ENCODE measurements around the gene USP7. TPM values are rescaled to one million over a fixed set of nuclear protein-coding genes. Genes with fewer than 3 reads are reported as not detected.

Gene USP7
- polyA plus RNA-seq, 1 experiment = 17.2 TPM

GRCh38 chr16:8950580-8951077, 13.1 kb downstream of the USP7 start:
- POLR2A ChIA-PET = no interaction called here
- DNase-seq (ENCODE audit: low read depth) = no peak

GRCh38 chr16:8949536-8950418, 13.9 kb downstream of the USP7 start:
- ChIA-PET CTCF (interaction anchor here (1.2 to 1.5 kb wide), 2 partner anchors 59 to 185 kb away, joined by 3 to 5 read pairs; no protein-coding TSS in a partner anchor), POLR2A (no interaction called here)
- no peaks in the 10 kb centered on the region for H3K36me3 ChIP-seq (ENCODE audit: control insufficient read depth, insufficient read depth, low read length)
- DNase-seq (ENCODE audit: low read depth) = no peak
- TF ChIP-seq CTCF (IDR thresholded peaks at IDR 0.05; ENCODE audit: insufficient read depth, low read depth, low read length) = no peak
- H3K27me3 ChIP-seq (ENCODE audit: control insufficient read depth, insufficient read depth, low read length) = no peaks in the 10 kb centered on the region
- no peak overlapping the region for H3K4me3 ChIP-seq (ENCODE audit: low read depth, low read length)

More at GRCh38 chr16:8950580-8951077, 13.1 kb downstream of the USP7 start:
- no peak for TF ChIP-seq CTCF (IDR thresholded peaks at IDR 0.05; ENCODE audit: insufficient read depth, low read depth, low read length)
- H3K4me3 ChIP-seq (ENCODE audit: low read depth, low read length) = no peak overlapping the region
- H3K27me3 ChIP-seq (ENCODE audit: control insufficient read depth, insufficient read depth, low read length) = no peaks in the 10 kb centered on the region
- CTCF ChIA-PET = interaction anchor here (1.2 to 1.5 kb wide), 2 partner anchors 58 to 184 kb away, joined by 3 to 5 read pairs; no protein-coding TSS in a partner anchor
- H3K36me3 ChIP-seq (ENCODE audit: control insufficient read depth, insufficient read depth, low read length) = no peaks in the 10 kb centered on the region

- DNase-seq (ENCODE audit: low read depth) = no peak
- CTCF ChIA-PET = interaction anchor here (1.5 to 2.8 kb wide), 3 partner anchors 13 to 60 kb away, joined by 3 to 11 read pairs (median 3); partner anchors contain the start of gene USP7
- POLR2A ChIA-PET = no interaction called here
- TF ChIP-seq CTCF (IDR thresholded peaks at IDR 0.05; ENCODE audit: insufficient read depth, low read depth, low read length) = no peak
- no peaks in the 10 kb centered on the region for H3K36me3 ChIP-seq (ENCODE audit: control insufficient read depth, insufficient read depth, low read length)
- no peak overlapping the region for H3K4me3 ChIP-seq (ENCODE audit: low read depth, low read length)
- no peaks in the 10 kb centered on the region for H3K27me3 ChIP-seq (ENCODE audit: control insufficient read depth, insufficient read depth, low read length)
These were observed 14.9 kb downstream of the USP7 start for GRCh38 chr16:8948831-8949230.

- H3K36me3 ChIP-seq (ENCODE audit: control insufficient read depth, insufficient read depth, low read length) = no peaks in the 10 kb centered on the region
- CTCF ChIA-PET = interaction anchor here (0.6 to 2.8 kb wide), 5 partner anchors 12 to 101 kb away, joined by 3 to 11 read pairs (median 3); partner anchors contain the start of gene USP7
- POLR2A ChIA-PET = no interaction called here
- no peaks in the 10 kb centered on the region for H3K27me3 ChIP-seq (ENCODE audit: control insufficient read depth, insufficient read depth, low read length)
- no peak overlapping the region for H3K4me3 ChIP-seq (ENCODE audit: low read depth, low read length)
- no peak for TF ChIP-seq CTCF (IDR thresholded peaks at IDR 0.05; ENCODE audit: insufficient read depth, low read depth, low read length)
- DNase-seq (ENCODE audit: low read depth) = no peak
These were observed 15.6 kb downstream of the USP7 start for GRCh38 chr16:8948069-8948593.

GRCh38 chr16:8946544-8946943, 17.2 kb downstream of the USP7 start:
- no peaks in the 10 kb centered on the region for H3K27me3 ChIP-seq (ENCODE audit: control insufficient read depth, insufficient read depth, low read length)
- TF ChIP-seq CTCF (IDR thresholded peaks at IDR 0.05; ENCODE audit: insufficient read depth, low read depth, low read length) = no peak
- POLR2A ChIA-PET = no interaction called here
- CTCF ChIA-PET = interaction anchor here (2.8 kb wide), 1 partner anchor 11 kb away, joined by 11 read pairs; no protein-coding TSS in a partner anchor
- no peak overlapping the region for H3K4me3 ChIP-seq (ENCODE audit: low read depth, low read length)
- H3K36me3 ChIP-seq (ENCODE audit: control insufficient read depth, insufficient read depth, low read length) = no peaks in the 10 kb centered on the region; the same call in 1 of the 2 replicates
- DNase-seq (ENCODE audit: low read depth) = no peak
